HEK293T (cell line): ENCODE results near the gene EZR.

Experiments used
- CTCF ChIA-PET: fragments of 350-600 bp; formaldehyde crosslinking; extraction: SDS; loops from one replicate; lab custom pipeline; 2021; ENCODE audit warnings: antibody characterized with exemption, inconsistent platforms; lab: Yijun Ruan, JAX
- POLR2A ChIA-PET: fragments of 350-600 bp; formaldehyde crosslinking; extraction: SDS; loops from one replicate; lab custom pipeline; 2020; ENCODE audit warnings: antibody characterized with exemption, inconsistent platforms; lab: Yijun Ruan, JAX
- DNase-seq: peaks from one replicate; pipeline ENCODE4 v3.0.0; 2012; ENCODE audit warnings: mixed read lengths; ENCODE audit errors: extremely low spot score
- ARNT ChIP-seq: fragments of 450-650 bp; IDR thresholded peaks from 2 replicates; pipeline ENCODE4 v1.6.1; 2017; ENCODE audit warnings: mild to moderate bottlenecking
- BHLHE40 ChIP-seq: fragments of 450-650 bp; IDR thresholded peaks from 2 replicates; pipeline ENCODE4 v1.6.1; 2016; ENCODE audit warnings: mild to moderate bottlenecking, moderate library complexity, borderline replicate concordance
- CTBP1 ChIP-seq: fragments of 450-650 bp; IDR thresholded peaks from 2 replicates; pipeline ENCODE4 v1.6.1; 2016; ENCODE audit warnings: borderline replicate concordance
- ELF4 ChIP-seq: fragments of 450-650 bp; IDR thresholded peaks from 2 replicates; pipeline ENCODE4 v1.6.1; 2017; ENCODE audit warnings: antibody characterized with exemption
- FOXA1 ChIP-seq: fragments of 450-650 bp; IDR thresholded peaks from 2 replicates; pipeline ENCODE4 v1.6.1; 2016; ENCODE audit warnings: mild to moderate bottlenecking
- FOXK2 ChIP-seq: fragments of 450-650 bp; IDR thresholded peaks from 2 replicates; pipeline ENCODE4 v1.6.1; 2016; ENCODE audit warnings: mild to moderate bottlenecking
- FOXM1 ChIP-seq: fragments of 450-650 bp; IDR thresholded peaks from 2 replicates; pipeline ENCODE4 v1.6.1; 2017; ENCODE audit warnings: mild to moderate bottlenecking, borderline replicate concordance
- HDGF ChIP-seq: fragments of 450-650 bp; IDR thresholded peaks from 2 replicates; pipeline ENCODE4 v1.6.1; 2017; ENCODE audit warnings: antibody characterized with exemption, borderline replicate concordance
- L3MBTL2 ChIP-seq: fragments of 450-650 bp; conservative IDR thresholded peaks from 2 replicates; pipeline ENCODE4 v1.6.1; 2016; ENCODE audit warnings: mild to moderate bottlenecking
- LEF1 ChIP-seq: fragments of 450-650 bp; IDR thresholded peaks from 2 replicates; pipeline ENCODE4 v1.6.1; 2017; ENCODE audit warnings: mild to moderate bottlenecking, borderline replicate concordance
- NFRKB ChIP-seq: fragments of 450-650 bp; IDR thresholded peaks from 2 replicates; pipeline ENCODE4 v1.6.1; 2016; ENCODE audit warnings: mild to moderate bottlenecking, moderate library complexity
- SP1 ChIP-seq: fragments of 450-650 bp; IDR thresholded peaks from 2 replicates; pipeline ENCODE4 v1.6.1; 2017
- SUZ12 ChIP-seq: fragments of 450-650 bp; IDR thresholded peaks from 2 replicates; pipeline ENCODE4 v1.6.1; 2016; ENCODE audit warnings: mild to moderate bottlenecking
- TARDBP ChIP-seq: fragments of 450-650 bp; IDR thresholded peaks from 2 replicates; pipeline ENCODE4 v1.6.1; 2016
- ZNF384 ChIP-seq: fragments of 450-650 bp; IDR thresholded peaks from 2 replicates; pipeline ENCODE4 v1.6.1; 2016
- TF ChIP-seq, protein P1 (sequence below): fragments of 450-650 bp; IDR thresholded peaks from 2 replicates; pipeline ENCODE4 v1.6.1; 2016

EZR gene

DNA sequence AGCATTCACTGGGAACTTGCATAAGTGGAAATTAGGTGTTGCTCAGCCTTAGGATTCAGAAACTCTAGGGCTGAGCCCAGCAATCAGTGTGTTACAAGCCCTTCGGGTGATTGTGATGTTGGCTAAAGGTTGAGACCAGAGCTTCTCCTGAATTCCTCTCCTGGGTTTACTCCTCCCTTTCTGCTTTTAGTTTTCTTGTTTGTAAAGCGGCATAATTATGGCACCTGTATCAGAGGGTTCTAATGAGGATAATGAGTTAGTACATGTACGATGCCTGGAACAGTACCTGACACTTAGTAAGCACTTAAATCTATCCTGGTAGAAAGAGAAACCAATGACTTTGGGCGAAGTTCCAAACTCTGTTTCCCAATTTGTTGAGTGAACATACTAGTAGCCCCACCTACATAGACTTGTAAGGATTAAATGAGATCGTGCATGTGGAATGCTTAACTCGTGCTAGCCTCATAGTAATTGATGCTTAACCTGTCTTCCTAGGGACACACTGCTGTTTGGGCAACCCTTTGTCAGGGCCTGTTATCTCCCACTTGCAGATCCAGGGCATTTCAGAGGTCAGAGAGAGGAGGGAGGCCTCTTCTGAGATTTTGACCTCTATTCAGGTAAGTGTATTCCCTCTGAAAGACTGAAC lies 932 bp upstream of the EZR start:
- no peak for DNase-seq
- TF ChIP-seq L3MBTL2 (no peak), LEF1 (no peak), BHLHE40 (no peak), HDGF (no peak), ELF4 (no peak), SUZ12 (no peak), ARNT (no peak), TARDBP (no peak), FOXM1 (no peak), SP1 (no peak)
- TF ChIP-seq, protein P1, sequence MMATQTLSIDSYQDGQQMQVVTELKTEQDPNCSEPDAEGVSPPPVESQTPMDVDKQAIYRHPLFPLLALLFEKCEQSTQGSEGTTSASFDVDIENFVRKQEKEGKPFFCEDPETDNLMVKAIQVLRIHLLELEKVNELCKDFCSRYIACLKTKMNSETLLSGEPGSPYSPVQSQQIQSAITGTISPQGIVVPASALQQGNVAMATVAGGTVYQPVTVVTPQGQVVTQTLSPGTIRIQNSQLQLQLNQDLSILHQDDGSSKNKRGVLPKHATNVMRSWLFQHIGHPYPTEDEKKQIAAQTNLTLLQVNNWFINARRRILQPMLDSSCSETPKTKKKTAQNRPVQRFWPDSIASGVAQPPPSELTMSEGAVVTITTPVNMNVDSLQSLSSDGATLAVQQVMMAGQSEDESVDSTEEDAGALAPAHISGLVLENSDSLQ, result no peak
- ChIA-PET POLR2A (interaction anchor here (1.4 to 1.6 kb wide), 3 partner anchors 12 to 47 kb away, joined by 3 to 7 read pairs (median 6); no protein-coding TSS in a partner anchor), CTCF (no interaction called here)

DNA sequence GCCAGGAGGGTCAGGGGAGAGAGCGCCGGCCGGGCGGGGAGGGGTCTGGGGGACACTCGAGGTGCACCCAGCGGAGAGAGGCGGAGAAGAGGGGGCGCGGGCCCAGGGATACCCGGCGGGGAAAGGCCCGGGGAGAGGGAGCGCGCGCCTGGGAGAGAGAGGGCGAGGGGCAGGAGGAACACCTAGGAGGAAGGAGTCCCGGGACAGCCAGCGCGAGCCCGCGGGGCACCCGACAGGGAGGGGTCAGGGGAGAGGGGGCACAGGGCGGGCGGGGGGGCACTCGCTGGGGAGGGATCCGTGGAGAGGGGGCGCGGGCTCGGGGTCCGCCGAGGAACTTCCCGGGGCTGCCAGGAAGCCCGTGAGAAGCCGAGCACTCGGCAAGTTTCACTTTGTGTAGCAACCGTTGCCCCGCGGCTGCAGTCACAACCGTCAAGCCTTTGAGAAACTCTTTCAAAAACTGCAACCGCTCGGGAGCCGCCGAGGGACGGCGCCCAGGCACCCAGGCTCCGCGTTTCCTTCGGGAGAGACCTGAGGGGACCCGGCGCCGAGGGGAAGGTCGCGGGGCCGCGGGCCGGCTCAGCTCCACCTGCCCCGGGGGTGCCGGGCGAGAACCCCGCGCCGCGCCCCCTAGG lies 471 bp downstream of the EZR start:
- POLR2A ChIA-PET, result interaction anchor here (0.6 to 1.6 kb wide), 10 partner anchors 11 to 105 kb away, joined by 3 to 7 read pairs (median 3); no protein-coding TSS in a partner anchor
- CTCF ChIA-PET, result no interaction called here
- TF ChIP-seq ARNT, result no peak
- peak; percentile 75 for DNase-seq

DNA sequence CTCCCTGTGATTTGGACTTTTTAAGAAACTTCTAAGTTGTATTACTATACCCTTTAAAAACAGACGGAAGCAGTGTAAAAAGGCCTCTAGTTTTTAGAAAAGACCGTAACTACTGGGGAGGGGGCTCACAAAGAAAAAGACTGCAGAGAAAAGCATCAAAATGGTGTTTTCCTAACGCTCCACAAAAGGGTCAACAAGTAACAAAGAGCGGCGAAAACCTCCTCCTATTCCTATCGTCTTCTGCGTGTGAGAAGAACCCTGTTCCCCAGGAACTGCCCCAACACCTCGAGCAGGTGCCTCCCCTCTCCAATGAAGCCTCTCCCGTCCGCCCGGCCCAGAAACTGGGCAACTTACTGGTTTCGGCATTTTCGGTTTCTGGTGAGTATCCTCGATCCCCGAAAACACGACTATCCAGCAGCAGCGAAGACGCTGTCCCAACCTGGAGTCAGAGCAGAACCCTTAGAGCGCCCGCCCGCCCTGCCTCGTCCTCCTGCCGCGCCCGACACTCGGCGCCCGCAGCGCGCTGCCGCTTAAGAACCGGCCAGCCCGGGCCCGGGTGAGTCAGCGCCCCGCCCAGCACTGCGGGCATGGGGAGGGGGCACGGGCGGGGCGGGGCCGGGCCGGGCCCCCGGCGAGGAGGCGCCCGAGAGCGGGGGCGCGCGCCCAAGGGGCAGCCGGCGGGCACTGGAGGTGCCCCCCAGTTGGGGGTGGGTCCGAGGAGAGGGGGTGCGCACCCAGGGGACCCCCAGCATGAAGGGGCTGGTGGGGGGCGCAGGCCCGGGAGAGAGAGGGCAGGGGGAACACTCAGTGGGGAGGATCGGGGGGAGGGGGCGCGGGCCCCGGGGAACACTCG lies 1.2 kb downstream of the EZR start:
- no peak for TF ChIP-seq LEF1
- TF ChIP-seq ARNT, result no peak
- TF ChIP-seq L3MBTL2, result peak; percentile 59
- no peak for TF ChIP-seq NFRKB
- TF ChIP-seq BHLHE40, result no peak
- TF ChIP-seq FOXM1, result peak; percentile 82
- TF ChIP-seq FOXA1, result no peak
- CTCF ChIA-PET, result no interaction called here
- POLR2A ChIA-PET, result interaction anchor here (1.7 kb wide), 1 partner anchor 51 kb away, joined by 6 read pairs; no protein-coding TSS in a partner anchor
- DNase-seq, result peak; percentile 91

DNA sequence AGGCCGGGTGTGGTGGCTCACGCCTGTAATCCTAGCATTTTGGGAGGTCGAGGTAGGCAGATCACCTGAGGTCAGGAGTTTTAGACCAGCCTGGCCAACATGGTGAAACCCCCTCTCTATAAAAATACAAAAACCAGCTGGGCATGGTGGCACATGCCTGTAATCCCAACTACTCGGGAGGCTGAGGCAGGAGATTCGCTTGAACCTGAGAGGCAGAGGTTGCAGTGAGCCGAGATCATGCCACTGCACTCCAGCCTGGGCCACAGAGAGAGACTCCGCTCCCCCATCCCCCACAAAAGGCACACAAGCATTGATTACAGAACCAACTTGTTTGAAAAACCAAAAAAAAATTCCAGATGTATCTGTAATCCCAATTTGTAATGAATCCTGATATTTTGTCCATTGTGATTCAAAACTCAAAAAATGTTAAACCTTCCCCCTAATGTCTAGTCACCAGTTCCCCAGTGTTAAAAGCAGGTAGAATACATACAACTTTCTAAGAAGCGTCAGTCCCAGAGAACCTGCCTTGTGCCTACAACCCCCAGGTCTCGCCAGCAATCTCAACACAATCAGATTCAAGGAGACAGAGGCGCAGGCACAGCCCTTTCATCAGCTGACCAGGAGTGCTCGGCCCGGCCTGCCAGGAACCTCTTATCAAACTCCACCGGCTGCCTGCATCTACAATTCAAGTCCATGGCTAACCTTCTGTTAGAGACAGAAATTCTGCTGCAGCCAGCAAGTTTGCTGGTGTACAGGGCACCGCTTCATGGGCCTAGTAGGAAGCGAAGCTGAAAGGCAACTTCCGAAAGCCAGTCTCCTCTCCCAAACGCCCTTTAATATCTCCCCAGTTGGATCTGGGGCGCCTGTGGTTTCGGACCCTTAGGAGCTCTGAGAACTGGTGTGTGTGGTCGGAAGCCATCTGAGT lies 2.1 kb downstream of the EZR start:
- TF ChIP-seq FOXA1, result no peak
- TF ChIP-seq, protein P1, result no peak
- no peak for TF ChIP-seq NFRKB
- TF ChIP-seq ZNF384, result no peak
- TF ChIP-seq FOXM1, result no peak
- no peak for TF ChIP-seq ELF4
- ChIA-PET POLR2A (interaction anchor here (1.7 kb wide), 1 partner anchor 52 kb away, joined by 6 read pairs; no protein-coding TSS in a partner anchor), CTCF (no interaction called here)
- DNase-seq, result no peak

DNA sequence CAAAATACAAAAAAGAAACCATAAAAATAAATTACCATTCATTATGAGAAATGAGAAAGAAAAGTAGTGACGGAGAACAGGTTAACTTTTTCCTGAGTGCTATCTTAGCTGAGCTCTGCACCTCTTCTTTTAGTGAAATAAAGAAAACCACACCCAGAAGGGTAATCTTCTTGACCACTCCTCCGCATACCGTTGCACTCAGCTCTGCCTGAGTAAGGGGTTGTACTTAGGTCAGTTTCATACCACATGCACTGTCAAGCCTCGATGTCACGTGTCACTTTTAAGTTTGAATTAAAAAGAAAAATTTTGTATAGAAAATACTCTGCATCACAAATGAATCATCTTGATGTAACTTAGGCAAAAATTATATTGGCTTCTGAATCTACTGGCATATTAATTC lies 2.8 kb downstream of the EZR start:
- ChIA-PET CTCF (no interaction called here), POLR2A (interaction anchor here (1.7 kb wide), 1 partner anchor 53 kb away, joined by 6 read pairs; no protein-coding TSS in a partner anchor)
- TF ChIP-seq SP1, result no peak
- no peak for DNase-seq

DNA sequence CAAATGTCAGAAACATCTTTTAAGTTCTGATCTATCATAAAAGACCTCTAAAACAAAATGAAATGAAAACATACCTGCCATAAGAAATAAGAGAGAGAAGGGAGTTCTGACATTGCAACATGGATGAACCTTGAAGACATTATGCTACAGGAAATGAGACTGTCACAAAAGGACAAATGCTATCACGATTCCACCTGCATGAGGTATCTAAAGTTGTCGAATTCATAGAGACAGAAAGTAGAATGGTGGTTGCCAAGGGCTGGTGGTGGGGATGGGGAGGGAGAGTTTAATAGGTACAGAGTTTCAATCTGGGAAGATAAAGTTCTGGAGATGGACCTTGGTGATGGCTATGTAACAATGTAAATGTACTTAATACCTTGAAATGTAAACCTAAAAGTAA lies 3.3 kb downstream of the EZR start:
- CTCF ChIA-PET, result no interaction called here
- POLR2A ChIA-PET, result interaction anchor here (1.7 kb wide), 1 partner anchor 53 kb away, joined by 6 read pairs; no protein-coding TSS in a partner anchor
- DNase-seq, result no peak
- TF ChIP-seq CTBP1 (no peak), HDGF (no peak), FOXA1 (no peak), LEF1 (no peak), TARDBP (no peak), FOXM1 (no peak), ZNF384 (no peak), L3MBTL2 (no peak), NFRKB (no peak), SUZ12 (no peak), BHLHE40 (no peak), SP1 (no peak), ELF4 (no peak), ARNT (no peak), FOXK2 (no peak)
- TF ChIP-seq, protein P1, result no peak
